ELR (cell line): ENCODE results near the gene PLCH2.
A peak's percentile ranks its signal among the peaks of the same experiment; 100 is the strongest.

ENCODE experiments used
- DNase-seq: peaks from one replicate; pipeline ENCODE4 v3.0.0-alpha.2; 2015; ENCODE audit warnings: low read depth

The PLCH2 gene

DNA sequence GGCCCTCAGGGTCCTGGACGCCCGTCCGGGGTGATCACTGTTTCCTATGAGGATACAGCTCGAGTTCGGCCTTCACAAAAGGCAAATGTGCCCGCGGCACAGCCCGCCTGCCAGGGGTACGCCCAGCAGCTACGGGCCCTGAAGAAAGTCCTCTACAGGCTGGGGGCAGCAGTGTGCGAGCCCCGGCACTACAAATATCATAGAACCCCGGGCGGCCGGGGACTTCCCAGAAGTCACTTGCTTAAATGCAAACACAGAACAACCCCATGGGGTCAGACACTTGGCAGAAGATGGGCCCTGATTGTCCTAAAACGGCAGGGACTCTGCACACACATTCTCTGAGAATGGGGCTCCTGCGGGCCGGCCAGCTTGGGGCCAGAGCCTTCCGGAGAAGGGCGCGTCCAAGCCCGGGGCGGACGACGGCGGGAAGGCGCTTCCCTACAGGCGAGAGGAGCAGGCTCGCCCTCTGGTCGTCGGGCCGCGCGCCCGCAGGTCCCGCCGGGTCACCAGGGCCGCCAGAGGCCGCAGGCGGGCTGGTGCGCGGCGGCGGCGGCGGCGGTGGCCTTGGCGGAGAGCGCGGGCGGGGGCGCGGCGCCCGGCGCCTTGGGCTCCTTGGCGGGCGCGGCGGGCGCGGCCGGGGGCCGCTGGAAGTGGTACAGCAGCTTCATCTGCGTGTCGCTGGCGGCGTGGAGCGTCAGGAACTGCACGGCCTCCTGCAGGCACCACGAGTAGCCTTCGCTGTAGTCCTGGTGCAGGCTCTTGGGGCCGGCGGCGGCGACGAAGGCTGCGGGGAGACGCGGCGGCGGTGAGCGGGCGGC lies 53.1 kb downstream of the PLCH2 start:
- DNase-seq, result no peak

DNA sequence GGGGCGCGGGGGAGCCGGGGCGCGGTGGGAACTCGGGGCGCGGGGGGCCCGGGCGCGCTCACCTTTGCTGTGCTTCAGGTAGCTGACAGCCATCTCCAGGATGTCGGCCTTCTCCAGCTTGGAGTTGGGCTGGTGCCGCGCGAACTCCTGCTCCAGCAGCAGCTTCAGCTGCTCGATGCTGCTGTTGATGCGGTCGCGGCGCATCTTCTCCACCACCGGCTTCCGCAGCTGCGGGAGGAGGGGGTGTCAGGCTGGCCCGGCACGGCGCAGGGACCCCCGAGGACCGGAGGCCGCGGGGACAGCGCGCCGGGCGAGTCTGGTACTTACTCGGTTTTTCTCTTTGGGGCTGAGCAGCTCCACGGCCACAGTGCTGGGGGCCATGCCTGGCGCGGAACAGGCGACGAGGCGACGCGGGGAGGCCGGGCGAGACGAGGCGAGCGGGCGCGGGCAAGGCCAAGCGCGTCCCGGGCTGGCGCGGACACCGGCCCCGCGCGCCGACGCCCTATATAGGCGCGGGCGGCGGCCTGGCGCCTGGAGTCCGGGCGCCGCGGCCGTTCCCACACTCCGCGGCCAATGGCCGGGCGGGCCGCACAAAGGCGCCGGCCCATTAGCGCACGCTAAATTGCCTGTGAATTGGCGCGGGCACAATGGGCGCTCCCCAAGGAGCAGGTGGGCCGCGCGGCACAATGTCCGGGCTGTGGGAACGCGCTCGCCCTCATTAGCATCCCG lies 53.9 kb downstream of the PLCH2 start, which contains the start of gene HES5:
Gene HES5, minus strand, starts transcription at position 480 of the 729 bp plus-strand sequence. Its CDS starts 99 bp downstream, at position 381.
- DNase-seq, result no peak

DNA sequence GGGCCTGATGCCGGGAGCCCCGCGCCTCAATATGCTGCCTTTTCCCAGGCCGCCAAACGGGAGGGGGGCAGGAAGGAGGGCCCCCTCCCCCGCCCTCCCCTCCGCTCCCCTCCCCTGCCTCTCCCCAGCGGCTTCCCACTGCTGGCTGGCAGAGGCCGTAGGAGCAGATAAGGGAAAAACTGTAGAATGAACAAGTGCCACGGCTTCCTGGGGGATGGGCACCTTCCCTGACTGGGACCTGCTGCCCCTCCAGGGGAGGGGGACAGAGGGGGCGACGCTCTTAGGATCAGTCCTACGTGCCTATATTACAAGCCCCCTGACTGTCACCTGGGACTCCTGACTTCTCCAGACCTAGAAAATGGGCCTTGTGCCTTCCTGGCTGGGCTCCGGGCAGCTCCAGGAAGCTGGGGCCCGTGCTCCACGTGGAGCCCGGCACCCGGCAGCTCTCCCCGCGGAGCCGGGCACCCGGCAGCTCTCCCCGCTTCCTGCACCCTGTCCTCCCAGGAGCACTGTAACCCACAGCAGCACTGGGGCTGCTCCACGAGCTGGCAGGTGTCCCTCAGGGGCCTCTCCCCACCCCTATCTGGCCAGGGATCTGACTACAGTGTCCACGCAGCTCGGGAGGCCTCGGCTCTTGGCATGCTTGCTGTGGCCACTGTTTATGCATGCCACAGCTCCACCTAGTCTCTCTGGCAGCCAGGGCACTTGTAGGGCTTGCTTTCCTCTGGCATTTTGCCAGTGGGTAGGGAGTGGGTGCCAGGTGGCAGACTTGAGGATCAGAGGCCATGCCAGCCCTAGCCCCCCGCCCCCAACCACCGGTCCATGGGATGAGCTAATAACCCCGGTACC lies 54.6 kb downstream of the PLCH2 start:
- no peak for DNase-seq

DNA sequence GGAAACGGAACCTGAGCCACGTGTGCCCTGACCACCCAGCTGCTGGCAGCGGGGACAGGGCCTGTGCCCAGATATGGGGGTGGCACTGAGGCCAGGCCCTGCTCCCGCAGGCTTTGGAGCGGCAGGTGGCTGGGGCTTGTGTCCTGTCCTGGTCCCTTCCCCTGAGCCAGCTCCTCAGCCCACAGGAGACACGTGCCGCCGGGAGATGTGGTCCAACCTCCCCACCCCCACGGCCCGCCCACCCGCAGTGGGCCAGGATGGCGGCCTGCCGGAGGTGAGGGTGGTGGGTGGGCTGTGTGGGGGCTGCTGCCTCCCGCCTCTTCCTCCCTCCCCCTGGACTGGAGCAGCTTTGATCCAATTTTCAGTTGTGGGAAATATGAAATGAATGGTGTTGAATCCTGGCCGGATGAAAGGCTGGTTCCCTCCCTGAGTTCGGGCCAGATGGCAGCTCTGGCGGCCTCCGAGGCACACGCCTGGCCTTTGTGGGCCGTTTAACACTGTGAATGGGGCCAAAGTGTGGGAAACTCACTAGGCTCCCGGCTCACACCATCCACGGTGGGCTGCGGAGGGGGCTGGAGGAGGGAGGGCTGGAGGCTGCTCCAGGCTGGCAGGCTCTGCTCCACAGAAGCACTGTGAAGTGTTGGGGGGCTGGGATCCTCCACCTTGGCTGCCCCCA lies 56.5 kb downstream of the PLCH2 start:
- no peak for DNase-seq

DNA sequence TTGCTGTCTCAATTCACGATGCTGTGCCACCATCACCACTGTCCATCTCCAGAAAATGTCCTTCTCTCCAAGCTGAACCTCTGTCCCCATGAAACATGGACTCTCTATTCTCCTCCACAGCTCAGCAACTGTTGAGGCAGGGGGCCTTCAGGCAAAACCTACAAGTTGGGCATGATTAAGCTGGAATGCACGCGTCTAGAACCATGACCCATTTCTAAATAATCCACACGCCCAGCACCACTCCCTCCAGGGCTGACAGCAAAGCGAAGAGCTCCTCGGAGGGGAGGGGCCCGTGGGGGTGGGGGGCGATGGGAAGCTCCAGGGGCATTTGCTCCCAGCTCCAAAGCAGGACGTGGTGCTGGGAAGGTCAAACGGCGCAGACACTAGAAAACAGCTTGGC lies 57.3 kb downstream of the PLCH2 start:
- peak; percentile 92 for DNase-seq

DNA sequence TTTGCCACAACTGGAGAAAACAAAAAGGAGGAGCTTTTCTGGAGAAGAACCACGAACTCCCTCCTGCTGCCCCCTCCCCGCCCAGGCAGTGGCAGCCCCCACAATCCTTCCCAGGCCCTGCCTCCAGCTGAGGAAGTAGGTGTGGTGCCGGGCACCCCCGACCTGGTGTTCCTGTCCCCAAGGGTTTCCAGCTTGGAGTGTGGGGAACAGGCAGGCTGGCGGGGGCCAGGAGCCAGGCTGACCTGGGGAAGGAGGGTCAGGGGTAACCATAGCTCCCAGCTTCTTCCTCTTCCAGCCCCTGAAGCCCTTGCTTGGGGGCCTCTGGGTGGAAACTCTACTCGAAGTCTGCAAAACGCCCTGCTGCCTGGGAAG lies 58.2 kb downstream of the PLCH2 start:
- DNase-seq, result no peak

DNA sequence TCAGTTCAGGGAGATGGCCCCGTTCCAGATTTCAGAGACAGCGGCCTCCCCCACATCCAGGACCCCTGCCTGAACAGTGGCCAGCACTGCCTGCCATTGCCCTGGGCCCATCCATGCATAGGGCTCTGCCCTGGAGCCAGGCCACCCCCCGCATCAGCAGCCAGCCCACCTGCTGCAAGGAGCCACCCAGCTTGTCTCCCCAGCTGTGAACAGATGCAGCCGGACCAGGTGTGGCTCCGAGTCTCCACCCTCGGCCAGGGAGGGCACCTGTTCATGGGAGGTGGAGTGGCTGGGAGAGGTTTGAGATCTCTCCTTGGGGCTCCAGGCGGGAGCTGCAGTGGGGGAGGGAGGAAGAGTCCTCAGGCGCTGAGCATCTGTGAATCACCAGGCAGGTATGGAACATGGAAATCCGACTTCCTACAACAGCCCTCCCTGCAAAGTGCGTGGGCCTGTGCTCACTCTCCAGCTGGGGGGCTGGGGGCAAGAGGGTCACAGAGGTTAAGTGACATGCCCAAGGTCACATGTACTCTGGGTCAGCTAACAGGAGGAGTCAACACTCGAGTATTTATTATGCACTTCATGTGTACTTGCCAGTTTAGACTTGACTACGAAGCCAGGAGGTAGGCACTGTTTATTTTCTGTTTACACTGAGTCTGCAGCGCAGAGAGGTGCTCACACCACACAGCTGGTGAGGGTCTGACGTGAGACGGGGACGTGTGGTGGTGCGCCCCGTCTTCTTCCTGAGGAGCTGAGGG lies 58.8 kb downstream of the PLCH2 start:
- DNase-seq, result peak; percentile 88

DNA sequence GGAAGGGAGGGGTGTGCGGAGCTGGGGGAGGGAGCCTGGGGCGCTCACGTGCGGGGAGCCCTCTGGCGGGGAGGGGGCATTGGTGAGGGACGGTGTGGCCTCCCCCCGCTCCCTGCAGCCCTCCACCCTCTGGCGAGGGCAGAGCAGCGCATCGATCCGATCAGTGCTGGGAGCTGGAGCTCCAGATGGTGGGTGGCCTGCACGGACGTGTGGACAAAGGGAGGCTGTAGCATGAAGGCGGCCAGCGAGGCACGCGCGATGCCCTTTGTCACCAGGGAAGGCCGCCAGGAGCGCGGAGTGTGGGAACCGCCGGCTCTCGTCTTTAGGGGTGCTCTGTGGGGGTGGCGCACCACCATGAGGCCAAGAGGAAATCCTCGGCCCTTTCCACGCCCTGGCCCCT lies 59.4 kb downstream of the PLCH2 start:
- no peak for DNase-seq

DNA sequence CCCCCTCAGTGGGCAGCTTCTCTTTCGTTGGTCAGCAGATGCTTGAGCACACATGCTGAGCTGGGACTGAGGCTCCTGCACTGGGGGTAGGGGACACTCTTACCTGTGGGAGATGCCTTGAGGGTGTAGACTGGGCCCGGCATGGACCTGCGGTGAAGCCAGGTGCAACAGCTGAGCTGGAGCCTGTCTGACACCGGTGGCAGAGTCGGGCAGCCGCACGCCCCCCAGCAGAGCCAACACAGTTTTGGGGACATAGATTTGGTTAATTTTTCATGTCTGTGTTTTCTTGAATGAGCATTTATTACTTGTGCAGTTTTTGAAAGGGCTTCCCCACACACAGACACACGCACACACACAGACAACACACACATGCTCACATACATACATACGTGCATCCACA lies 59.9 kb downstream of the PLCH2 start:
- no peak for DNase-seq

DNA sequence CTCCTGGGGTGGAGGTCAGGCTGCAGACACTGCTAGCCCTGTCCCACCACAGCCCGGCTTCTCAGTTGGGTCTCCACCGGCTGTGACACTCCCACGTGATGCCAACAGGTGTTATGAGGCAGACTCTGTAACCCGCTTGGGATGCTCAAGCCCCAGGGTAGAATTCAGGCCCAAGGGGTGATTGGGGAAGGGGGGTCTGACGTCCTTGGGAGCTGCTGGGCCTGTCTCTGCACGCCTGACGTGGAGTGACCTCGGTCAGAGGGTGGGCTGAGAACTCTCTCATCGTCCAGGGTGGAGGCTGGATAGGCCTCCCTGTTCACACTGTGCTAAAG lies 61.7 kb downstream of the PLCH2 start:
- DNase-seq, result no peak

DNA sequence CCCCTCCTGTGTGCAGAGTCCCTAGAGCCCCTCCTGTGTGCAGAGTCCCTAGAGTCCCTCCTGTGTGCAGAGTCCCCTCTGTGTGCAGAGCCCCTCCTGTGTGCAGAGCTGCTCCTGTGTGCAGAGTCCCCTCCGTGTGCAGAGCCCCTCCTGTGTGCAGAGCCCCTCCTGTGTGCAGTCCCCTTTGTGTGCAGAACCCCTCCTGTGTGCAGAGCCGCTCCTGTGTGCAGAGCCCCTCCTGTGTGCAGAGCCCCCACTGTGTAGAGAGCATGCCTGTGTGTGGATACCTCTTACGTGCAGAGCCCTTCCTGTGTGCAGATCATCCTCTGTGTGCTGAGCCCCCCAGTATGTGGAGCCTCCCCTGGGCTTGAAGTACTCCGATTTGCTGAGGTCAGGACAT lies 62.3 kb downstream of the PLCH2 start:
- no peak for DNase-seq

DNA sequence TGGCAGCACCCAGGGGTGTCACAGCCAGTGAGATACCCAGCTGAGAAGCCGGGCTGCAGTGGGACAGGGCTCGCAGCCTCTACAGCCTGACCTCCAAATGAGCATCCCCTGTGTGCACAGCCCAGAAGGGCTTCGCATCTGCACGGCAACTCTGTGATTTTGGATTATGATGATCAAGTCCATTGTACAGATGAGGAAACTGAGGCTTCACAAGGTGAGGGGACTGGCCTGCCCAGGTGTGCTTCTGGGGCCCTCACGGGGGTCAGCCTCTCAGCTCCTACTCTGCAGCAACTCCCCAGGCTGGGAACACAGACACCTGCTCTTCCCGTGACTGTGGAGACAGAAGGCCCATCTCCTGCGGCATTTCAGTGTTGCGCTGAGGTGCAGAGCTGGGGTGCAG lies 62.8 kb downstream of the PLCH2 start:
- DNase-seq, result no peak

DNA sequence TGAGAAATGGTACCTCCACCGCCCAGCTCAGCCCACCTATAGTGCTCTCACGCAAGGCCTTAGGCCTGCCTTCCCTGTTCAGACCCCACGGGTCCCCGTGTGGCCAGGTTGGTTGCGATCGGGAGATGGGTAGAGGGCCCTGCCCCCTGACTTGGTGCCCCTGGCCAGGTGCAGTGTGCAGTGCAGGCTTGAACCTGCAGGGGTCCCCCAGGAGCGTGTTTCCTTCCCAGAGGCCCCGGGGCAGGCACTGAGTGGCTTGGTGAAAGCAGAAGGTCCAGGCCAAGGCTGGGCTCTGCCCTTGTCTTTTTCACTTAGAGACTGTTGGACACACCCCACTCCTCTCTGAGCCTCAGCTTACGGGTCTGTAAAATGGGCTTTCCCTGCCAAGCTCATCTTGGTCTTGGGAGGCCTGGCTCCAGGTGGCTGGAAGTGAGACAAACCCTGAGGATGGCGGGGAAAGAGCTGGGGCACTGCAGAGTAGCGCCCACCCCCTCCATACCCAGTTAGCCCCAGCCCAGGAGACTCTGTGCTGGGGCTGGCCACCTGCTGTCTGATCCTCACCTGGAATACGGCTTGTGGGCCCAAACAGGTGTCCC lies 63.3 kb downstream of the PLCH2 start:
- DNase-seq, result no peak

DNA sequence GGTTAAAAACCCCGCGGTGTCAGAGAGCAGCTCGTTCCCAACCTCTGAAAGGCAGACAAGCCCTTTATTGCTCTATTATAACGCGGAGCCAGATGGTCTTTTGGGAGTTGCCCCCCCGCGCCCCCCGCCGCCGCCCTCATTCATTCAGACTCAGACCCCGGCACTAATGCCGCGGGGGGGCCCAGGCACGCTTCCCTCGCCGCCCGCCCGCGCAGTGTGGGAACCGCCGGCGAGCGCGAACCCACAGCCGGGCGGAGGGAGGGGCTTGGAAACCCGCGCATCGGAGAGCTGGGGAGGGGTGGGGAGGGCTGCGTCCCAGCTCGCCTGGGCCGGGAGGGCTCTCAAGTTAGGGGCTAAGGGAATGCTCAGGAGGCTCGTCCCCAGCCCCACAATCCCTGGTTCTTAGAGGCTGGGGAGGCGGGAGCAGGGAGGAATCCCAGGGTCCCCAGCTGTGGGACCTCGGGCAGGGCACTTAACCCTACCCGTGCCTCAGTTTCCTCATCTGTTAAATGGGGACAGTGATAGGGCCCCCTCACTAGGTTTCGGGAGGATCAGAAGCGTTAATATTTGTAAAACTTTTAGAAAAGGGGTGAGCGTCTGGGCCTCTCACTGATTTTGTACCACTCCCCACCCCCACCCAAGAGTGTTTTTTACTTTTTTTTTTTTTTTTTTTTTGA lies 64.9 kb downstream of the PLCH2 start:
- no peak for DNase-seq

DNA sequence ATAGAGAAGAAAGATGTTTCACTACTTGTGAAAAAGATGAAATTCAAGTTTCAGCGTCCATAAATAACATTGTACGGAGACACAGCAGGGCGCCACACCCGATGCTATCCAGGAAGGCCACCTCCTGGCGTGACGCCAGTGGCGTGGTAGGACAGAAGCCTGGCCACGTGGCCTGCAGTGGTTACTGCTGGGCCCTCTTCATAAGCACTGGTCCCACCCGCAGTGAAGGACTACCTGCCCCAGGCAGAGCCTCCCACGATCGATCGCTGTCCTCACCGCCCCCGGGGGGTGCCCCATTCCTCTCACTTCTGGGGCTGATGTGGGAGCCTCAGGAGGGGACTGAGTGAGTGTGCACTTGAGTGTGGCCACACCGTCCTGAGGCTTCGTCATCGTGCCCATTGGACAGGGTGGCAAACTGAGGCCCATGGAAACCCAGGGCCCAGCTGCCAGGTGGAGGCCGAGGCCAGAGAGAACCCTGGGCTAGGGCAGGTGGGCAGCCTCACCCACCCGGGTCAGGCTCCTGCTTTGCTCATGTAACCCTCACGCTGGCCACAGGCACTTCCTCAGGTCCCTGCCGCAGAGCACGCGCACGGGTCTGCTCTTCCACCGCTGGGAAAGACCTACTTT lies 65.6 kb downstream of the PLCH2 start:
- no peak for DNase-seq

DNA sequence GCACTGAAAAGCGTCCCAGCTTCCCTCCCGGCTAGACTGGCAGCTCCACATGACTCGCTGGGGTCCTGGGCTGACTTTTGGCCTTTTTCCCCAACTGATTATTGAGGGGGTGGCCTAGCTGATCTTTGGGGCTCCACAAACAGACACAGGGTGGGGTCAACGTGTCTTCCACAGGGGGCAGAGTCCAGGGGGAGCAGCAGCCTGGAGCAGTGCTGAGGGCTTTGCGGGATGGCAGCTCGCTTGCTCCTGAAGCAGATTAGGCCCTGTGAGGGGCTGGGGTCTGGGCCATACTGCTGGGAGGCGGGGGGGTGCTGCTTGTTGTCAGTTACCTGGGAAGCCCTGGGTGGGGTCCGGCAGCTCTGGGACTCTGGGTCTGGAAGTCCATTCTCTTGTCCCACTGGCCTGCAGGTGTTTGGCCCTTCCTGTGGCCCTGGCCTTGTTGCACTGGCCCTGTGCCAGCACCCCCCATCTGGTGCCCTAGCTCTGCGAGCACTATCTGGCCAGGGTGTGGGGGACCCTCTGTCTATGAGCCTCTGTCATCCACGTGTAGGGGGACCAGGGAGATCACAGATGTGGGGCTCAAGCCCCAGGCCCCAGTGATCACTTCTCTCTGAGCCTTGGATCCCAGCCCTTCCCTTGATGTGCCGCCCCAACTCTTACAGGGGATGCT lies 66.3 kb downstream of the PLCH2 start:
- no peak for DNase-seq

DNA sequence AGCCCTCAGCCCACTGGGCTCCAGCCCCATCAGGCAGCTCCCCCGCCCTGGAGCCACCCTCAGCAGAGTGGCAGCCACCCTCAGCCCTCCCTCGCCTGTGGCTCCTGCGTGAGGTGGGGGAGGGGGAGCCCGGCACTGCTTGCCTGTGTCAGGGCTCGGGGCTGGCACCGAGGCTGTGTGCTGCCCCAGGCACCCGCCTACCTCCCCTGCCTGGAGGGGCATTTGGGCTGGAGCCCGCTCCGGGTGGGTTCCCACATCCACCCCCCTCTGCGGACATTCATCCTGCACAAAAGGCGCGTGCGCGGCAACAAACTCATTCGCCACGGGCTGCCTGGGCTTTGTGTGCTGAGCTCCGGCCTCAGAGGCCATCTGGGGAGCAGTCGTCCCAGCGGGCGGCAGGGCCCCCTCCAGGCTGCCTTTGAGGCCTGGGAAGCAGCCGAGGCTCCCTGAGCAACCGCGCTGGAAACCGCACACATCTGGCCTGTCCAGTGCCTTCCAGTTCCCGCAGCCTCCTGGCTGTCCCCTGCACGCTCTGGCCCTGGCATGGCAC lies 67.5 kb downstream of the PLCH2 start:
- DNase-seq, result peak; percentile 45

DNA sequence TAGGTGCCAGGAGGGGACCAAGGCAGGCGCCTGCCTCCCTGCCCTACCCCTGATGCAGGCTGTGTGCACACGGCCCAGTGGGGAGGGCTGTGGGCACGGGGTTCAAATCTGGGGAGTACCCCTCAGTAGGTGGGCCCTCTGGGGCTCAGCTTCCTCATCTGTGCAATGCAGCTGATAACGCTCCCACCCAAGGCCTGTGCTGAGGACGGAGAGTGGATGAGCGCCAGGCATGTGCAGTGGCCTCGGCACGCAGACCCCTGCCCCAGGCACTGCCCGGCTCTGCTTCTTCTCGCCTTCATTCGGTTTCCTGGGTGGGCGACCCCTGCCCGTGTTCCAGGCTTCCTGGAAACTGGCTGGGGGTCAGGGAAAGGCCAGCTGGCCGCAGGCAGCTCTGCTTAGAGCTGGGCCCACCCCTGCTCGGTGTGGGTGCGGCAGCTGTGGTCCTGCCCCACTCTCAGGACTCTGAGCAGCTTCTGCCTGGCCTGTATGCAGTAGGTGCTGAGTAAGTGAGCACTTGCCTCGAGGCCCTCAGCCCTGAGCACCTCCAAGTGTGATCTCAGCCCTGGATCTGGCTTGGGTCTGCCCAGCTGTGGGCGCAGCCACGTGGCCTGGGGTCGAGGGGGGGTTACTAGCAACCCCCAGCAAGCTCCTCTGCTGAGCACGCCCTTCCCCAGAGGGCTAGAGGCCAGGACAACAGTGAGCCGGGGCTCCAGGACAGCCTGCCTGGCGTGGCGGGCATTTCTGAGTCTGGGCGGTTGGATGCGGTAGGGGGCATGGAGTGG lies 68.2 kb downstream of the PLCH2 start:
- no peak for DNase-seq
